Right hindlimb (tissue), 1 donor: ENCODE data around the gene OAS2.

Experiments used
- DNase-seq: peaks from one replicate; pipeline ENCODE4 v3.0.0-alpha.2; 2018

Gene OAS2, protein sequence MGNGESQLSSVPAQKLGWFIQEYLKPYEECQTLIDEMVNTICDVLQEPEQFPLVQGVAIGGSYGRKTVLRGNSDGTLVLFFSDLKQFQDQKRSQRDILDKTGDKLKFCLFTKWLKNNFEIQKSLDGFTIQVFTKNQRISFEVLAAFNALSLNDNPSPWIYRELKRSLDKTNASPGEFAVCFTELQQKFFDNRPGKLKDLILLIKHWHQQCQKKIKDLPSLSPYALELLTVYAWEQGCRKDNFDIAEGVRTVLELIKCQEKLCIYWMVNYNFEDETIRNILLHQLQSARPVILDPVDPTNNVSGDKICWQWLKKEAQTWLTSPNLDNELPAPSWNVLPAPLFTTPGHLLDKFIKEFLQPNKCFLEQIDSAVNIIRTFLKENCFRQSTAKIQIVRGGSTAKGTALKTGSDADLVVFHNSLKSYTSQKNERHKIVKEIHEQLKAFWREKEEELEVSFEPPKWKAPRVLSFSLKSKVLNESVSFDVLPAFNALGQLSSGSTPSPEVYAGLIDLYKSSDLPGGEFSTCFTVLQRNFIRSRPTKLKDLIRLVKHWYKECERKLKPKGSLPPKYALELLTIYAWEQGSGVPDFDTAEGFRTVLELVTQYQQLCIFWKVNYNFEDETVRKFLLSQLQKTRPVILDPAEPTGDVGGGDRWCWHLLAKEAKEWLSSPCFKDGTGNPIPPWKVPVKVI

GRCh38 chr12:112978163-112979040 lies at the start of gene OAS2:
TSS of gene OAS2 (plus strand) at chr12:112978519. CDS start at chr12:112978609, 90 bp downstream.
- peak; percentile 49 for DNase-seq

GRCh38 chr12:112928978-112929377 lies 49.3 kb upstream of the OAS2 start:
- no peak for DNase-seq

GRCh38 chr12:112929715-112930114 lies 48.6 kb upstream of the OAS2 start:
- DNase-seq, result no peak

DNA sequence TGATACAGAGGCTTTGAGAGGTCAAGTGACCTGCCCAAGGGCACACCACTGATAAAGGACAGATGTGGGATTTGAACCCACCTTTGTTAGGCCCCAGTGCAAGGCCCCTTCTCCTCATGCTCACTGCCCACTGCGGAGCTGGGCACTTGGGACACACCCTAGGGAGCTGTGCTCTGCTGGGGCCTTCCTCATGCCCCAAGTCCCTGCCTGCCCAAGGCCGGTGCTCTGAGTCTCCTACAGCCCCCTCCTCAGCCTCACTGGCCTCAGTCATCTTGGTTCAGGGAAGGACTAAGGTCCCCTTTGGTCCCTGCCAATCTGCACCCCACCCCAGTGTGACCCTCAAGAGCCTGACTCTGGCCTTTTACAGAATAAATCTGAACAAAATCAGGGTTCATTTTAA lies 48.0 kb upstream of the OAS2 start:
- DNase-seq, result no peak

DNA sequence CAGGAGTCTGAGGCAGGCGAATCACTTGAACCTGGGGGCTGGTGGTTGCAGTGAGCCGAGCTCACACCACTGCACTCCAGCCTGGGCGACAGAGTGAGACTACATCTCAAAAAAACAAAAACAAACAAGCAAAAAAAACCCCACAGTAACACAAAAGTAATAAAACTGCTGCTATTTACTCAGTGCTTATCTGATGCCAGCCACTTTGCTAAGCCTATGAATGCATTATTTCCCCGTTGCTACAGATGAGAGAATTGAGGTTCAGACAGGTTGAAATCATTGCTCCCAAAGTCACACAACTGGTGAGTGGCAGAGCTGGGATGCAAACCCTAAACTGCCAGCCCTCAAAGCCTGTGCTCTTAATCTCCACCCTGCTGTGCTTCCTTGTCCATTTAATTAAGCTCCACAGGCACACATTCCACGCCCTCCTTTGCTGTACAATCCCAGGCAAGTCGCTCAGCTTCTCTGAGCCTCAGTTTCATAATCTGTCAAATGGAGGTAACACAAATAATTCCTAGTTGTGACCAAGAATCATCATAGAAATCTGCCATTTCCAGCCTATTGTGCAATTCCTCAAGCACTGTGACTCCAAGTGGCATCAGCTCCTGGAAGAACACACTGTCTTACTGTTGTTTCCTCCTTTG lies 45.7 kb upstream of the OAS2 start:
- DNase-seq, result no peak

DNA sequence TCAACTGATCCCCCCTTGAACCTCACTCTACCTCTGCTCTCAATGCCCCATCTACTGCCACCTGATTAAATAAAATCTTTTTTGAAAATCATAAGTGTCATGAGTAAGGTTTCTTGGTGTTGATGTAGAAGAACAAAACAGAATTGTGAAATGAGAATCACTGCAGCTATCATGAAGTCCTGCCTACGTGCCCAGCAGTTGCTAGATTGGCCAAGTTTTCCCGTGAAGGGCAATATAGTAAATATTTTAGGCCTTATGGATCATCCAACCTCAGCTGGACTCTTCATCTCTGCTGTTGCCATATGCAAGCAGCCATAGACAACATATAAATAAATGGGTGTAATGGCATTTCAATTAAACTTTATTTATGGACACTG lies 45.2 kb upstream of the OAS2 start:
- DNase-seq, result no peak

GRCh38 chr12:112936264-112936663 lies 42.1 kb upstream of the OAS2 start:
- no peak for DNase-seq

DNA sequence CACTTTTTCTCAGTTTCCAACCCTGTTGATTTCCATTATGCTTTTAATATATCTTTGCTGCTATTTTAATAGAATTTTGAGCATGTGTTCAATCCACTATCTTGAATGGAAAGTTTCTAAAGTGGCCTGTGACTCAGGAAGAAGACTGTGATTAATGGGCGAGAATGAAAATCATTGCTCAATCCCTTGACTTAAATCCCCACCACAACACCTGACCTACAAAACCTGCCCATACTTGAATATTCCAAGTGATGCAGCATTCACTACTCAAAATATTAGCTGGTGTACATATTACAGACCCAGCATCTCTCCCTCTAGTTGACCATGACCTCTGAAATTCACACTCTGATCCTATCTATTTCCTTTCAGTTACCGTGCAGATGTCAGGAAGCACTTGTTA lies 41.4 kb upstream of the OAS2 start:
- no peak for DNase-seq

GRCh38 chr12:112937741-112938719 lies 40.3 kb upstream of the OAS2 start, which contains the start of gene OAS3:
TSS of gene OAS3 (plus strand) at chr12:112938474. CDS start at chr12:112938531, 57 bp downstream.
- DNase-seq, result peak; percentile 91

DNA sequence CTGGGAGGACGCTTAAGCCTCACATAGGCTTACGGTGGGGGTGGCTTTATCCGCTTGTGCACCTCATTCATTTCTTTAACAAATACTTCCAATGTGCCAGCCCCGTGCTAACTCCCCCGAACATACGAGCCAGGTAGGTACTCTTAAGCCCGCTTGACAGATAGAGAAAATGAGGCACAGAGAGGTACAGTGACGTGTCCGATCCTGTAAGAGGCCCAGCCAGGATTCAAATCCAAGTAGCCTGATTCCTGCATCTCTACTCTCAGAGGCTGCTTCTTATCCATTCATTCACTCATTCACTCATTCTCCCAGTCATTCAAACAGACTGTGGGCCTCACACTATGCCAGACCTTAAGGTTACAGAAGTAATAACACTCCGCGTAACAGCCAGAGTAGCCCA lies 39.6 kb upstream of the OAS2 start:
- no peak for DNase-seq

DNA sequence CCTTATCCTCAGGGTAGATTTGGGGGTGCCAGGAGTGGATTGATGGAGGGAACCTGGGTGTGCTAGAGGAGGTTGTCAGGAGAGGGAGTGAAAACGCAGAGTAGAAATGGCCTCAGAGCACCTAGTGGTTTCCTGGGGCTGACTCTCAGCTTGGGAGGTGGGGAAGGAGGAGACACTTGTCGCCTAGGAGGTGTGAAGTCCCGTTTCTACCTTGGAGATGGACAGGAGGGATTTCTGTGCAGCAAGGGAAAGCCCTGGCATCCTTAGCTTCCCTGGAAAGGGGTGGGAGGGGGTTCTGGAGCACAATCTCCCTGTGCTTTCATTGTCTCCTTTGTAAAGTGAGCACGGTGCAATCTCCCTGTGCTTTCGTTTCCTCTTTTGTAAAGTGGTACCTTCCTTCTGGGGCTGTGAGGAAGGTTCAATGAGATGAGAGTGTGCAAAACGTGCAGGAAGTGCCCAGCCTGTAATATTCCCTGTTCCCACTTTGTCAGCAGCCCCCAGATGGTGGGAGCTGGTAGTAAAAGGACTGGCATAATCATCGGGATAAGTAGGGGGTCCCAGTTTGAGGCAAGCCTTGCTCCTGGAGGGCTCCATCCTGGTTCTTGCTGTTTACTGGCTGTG lies 38.4 kb upstream of the OAS2 start:
- no peak for DNase-seq

DNA sequence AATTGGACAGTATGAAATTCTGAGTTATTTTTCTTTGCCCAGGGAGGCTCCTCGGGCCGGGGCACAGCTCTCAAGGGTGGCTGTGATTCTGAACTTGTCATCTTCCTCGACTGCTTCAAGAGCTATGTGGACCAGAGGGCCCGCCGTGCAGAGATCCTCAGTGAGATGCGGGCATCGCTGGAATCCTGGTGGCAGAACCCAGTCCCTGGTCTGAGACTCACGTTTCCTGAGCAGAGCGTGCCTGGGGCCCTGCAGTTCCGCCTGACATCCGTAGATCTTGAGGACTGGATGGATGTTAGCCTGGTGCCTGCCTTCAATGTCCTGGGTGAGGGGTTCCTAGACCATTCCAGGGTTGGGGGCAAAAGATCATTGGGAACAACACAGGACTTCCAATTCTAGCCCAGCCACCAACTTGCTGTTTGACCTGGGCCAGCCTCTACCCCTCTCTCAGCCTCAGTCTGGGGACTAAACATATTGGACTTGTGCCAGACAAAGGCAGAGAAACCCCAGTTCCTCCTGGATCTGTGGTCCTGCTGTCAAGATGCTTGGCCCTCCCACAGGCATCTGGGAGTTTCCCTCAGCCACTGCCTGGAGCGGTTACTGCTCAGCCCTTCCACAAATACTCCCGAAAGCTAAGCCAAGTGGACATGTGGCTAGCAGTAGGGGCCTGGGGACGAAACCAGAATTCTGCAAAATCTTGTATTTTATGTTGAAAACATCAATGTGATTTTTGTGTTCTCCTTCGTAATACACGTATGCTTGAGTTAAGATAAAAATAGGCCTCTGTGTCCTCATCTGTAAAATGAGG lies 36.6 kb upstream of the OAS2 start:
- DNase-seq, result no peak

- DNase-seq, result no peak
Measured at GRCh38 chr12:112942572-112942971, 35.7 kb upstream of the OAS2 start.

DNA sequence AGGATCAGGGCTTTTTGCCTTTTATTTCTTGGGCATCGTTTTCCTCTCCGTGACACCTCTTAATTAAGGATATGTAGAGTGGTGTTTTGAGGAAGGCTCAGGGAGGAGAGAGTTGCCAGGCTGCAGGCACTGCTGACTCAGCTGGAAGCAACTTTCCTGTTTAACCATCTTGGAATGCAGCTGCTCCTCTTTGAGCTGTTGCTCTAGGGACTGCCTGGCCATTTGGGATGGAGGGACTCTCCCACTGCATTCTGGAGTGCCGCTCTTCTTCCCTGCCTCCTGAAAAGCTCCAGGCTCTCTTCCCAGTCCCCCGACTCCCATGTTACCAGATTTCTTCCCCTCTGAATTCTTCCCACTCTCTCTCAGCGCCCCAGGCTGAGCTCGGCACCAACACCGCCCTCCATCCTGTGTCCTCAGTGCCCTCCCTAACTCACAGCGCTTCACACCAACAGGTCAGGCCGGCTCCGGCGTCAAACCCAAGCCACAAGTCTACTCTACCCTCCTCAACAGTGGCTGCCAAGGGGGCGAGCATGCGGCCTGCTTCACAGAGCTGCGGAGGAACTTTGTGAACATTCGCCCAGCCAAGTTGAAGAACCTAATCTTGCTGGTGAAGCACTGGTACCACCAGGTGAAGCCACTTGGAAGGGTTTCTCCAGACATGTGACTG lies 34.2 kb upstream of the OAS2 start:
- no peak for DNase-seq

DNA sequence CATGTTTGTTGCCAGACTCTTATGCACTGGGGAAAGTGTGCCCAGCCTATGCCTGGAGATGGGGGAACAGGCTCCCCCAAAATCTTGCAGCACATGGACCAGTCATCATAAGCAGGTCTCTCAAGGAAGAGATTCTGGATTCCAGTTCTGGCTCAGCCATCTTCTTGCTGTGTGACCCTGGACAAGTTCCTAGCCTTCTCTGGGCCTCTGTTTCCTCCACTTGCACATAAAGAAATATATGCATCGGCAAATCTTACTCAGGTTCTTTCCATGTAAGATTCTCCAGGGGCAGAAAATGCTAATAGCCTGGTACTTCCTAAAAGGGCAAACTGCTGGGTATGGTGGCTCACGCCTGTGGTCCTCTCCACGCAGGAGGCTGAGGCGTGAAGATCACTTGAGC lies 32.8 kb upstream of the OAS2 start:
- no peak for DNase-seq

GRCh38 chr12:112946236-112947000 lies 31.9 kb upstream of the OAS2 start:
- DNase-seq, result no peak

- no peak for DNase-seq
Measured at GRCh38 chr12:112947314-112947713, 31.0 kb upstream of the OAS2 start.

GRCh38 chr12:112947761-112948160 lies 30.6 kb upstream of the OAS2 start:
- no peak for DNase-seq

DNA sequence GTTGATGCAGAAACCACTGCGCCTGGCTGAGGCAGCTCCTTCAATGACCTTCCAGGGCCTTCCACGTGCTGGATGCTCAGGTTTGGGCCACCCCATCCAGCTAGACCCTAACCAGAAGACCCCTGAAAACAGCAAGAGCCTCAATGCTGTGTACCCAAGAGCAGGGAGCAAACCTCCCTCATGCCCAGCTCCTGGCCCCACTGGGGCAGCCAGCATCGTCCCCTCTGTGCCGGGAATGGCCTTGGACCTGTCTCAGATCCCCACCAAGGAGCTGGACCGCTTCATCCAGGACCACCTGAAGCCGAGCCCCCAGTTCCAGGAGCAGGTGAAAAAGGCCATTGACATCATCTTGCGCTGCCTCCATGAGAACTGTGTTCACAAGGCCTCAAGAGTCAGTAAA lies 29.5 kb upstream of the OAS2 start:
- DNase-seq, result no peak
